Stimulated activated CD4-positive, alpha-beta T cell treated with anti-CD3 and anti-CD28 coated beads, Interleukin-12 subunit alpha, Interleukin-12 subunit beta, amount 100 ng/mL, for 24 hours (primary cell): ENCODE results near the gene NIM1K.
"Not testable (repeated sequence)": the region's sequence is repeated elsewhere in the genome, so short reads cannot be mapped to it uniquely, and the experiment has no call there.

ENCODE experiments used
- DNase-seq, 2 experiments: peaks; one replicate each; pipeline ENCODE4 v3.0.0-alpha.2; 2020; ENCODE audit warnings: low read depth in 2 of 2

The NIM1K gene

DNA sequence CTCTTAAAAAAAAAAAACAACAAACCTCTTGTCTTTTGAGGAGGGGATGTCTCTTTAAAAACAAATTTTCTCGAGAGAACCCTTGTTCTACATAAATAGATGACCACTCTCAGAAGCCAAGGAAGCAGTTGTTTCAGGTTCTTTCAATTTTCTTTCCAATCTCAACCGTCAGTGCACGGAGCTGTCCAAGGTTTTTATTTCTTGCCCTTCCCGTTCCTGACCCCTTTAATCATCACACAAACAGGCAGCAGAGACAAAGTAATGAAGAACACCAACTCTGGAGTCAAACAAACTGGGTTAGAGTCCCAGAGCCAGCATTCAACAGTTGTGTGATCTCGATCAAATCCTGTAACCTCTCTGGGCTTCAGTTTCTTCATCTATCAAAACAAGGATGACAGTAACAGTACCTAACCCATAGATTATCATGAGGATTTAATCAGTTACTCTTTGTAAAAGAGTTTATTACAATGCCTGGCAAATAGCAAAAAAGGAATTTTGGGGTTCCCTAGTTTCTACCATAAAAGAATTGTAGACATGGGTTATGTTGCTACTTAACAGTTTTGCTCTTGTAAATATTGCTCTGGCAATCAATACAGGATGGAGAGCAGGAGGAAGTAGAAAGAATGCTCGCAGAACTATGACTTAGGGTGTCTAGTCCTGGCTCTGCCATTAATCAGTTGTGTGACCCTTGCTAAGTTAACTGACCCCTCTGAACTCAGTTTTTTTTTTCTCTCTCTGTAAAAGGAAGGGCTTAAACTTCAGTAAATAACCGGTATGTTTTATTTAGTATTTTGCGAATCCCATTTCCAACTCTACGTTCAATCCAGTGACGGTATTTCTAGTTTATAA, 1.0 kb upstream of the NIM1K start:
- DNase-seq: no peak

DNA sequence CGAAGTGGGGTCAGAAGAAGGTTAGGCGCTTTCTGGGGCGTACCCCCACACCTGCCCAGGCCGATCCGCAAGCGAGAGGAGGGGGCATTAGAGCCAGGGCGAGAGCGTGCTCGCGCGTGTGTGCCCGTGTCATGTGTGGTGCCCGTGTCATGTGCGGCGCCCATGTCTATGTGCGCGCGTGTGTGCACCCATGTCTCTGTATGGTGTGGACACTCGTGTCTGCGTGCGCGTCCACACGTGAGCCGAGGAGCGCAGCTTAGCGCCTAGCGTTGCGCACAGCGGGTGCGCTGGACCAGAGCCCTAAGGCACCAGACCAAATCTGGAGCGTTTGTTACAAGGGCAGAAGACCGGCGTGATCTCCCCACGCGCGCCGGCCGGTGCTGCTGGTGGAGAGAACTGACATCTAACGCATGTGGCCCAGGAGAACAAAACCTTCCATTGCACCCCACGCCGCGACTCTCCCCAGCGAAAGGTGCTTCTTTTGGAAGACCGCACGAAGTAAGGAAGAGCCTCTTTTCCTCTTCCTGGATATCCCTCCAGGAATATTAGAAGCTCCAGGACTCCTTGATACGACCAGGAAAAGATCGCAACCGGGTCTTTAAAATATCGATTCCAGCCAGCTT, 644 bp downstream of the NIM1K start:
- peak; percentile 3 to 22 for DNase-seq

DNA sequence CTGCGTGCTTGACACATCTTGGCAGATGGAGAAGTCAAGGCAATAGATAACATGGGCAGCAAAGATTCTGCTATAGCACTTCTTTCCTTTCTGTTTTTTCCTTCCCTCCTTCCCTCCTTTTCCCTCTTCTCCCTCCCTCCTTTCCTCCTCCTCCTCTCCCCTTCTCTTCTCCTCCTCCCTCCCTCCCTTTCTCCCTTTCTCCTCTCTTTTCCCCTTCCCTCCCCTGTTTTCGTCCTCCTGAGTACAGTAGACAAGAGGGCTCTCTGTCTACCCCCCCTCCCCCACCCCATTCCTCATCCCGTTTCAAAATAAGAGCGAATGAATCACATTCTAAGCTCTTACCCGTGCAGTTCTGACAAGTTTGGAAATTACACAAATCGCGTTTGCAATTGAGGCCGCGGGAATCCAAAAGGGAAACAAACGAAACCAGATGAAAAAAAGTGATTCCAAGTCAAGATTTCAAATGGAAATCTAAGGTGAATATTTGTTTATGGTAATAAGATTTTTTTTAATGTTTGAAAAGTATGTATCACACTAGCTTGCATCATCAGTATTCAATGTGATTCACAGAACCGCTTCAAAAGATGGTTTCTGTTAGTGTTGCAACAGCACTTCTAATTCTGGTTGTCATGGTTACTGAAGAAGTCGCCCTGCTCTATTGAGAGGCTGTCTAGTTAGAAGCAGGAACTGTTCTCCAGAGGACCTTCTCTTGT, 1.3 kb downstream of the NIM1K start:
- DNase-seq: peak; percentile 5 to 31

DNA sequence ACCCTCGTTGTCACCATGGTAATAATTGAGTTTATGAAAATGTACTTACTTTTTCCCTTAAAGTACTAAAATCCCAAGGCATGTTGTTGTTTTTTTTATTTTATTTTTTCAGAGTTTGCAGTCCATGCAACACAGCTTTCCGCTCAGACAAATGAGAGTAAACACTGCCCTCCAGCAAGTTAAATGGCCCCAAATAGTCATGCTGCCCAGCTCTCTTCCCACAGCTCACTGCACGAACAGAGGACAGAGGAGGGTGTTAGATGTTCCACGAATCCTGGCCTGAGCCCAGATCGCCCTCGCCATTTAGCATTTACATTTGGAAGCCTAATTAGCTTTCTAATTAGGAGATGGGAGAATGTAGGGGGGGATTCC, 1.9 kb downstream of the NIM1K start:
- DNase-seq: no peak

DNA sequence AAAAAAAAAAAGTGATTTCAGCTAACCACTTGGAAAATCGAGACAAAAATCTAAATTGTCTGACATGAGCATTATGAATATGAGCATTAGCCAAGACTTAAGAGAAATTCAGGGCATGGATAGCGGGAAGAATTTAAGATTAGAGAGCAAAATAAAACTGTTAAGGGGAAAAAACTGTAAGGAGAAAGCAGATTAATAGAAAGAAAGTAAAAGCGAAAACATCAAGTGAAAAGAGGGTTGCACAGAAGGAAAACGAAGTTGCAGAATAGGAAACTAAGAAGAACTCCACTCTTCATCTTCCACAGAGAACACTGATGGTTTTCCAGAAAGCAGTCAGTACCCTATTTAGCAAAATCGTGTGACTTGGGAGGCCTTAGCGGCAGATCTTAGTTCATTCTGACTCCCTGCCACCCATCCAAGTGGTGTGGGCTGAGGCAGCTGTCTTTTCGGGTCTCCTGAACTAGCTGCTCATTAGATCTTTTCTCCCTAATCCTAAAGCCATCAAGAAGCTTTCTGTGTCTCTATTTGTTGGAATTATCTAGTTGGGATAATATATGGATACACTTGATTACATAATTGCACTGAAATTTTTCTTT, 3.7 kb downstream of the NIM1K start:
- DNase-seq: no peak

DNA sequence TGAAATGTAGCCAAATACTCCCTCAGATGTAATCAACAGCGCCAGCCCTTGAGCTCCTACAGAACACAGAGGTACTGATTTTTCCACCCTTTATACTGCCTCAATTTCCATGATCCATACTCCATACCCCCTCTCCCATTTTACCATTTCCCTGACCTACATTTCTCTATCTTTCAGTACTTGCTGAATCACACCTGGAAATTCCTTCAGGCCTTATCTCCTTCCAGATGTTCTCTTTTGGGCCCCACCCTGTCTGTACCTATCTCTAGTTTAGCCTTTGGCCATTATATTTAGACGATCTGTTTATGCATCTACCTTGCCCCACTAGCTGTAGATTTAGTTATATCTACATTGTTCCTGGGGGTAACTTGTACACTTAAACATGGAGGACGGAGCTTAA, 5.5 kb downstream of the NIM1K start:
- DNase-seq: no peak

DNA sequence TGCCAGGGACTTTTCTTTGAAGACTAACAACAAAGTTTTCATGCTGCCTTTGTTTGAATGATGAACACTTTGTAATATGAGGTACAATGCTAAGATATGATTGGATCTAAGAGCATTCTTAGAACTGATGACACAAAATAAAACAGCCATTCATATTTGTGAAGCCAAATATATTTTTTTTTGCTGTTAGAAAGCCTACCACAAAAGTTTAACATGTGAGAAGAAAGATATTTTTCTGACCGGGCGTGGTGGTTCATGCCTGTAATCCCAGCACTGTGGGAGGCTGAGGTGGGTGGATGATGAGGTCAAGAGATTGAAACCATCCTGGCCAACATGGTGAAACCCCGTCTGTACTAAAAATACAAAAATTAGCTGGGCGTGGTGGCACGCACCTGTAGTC, 9.4 kb downstream of the NIM1K start:
- not testable (repeated sequence) for DNase-seq

DNA sequence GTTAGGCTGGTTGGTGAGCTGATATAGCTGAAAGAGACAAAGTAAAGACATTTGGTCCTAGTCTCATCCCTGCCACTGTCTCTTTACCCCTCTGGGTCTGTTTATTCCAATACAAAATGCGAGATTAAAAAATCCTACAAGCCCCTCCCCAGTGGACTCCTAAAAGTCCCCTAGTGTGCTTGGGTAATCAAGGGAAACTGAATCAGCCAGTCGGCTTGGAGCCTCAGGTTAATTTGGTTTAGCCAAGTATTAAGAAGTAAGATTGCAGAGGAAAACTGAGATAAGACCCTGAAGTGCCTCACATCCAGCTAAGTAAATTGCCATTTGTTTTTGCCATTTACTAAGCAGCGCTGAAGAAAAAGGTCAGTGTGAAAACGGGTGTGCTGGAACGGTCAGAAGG, 10.4 kb downstream of the NIM1K start:
- DNase-seq: no peak

DNA sequence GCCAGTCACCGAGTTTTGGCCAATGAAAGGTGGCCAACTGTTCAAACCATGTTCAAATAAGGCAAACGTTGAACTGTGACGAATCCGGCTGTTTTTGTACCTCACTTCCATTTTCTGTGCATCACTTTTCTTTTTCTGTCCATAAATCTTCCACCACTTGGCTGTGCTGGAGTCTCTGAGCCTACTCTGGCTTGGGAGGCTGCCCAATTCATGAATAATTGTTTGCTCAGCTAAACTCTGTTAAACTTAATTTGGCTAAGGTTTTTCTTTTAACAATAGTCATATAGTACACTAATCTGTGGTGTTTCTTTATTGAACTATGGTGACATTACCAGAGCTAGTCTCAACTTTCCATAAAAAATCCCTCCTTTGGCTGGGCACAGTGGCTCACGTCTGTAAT, 11.3 kb downstream of the NIM1K start:
- no peak for DNase-seq

DNA sequence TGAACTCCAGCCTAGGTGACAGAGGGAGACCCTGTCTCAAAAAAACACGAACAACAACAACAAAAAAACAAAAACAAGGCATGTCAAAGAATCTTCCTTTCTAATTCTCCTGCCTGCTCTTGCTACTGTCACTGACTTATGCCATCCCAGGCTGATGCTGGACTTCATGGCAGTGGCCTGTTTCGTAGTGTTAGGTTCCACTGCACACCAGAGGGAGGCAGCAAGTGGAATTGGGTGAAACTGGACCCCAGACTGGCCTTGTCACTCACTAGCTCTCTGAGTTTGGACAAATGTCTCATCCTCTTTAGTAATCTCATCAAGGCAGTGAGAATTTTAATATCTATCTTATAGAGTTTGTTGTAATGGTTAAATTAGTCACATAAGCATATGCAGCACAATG, 12.9 kb downstream of the NIM1K start:
- no peak for DNase-seq

DNA sequence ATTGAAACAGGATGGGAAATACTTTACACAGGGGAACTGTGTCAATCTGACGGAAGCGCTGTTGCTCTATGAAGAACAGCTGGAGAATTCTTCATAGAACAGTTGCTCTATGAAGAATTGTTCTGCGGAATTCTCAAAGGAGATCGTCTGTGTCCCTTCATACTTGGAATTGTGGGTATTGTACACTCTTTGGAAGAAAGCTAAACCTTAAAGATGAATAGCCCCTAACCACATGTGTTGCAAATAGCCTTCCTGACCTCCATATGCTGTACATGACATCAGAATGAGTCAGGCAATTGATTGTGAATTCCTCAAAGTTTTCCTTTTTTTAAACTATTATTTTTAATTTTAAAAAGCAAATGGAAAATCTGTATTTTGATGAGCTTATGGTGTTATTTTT, 15.6 kb downstream of the NIM1K start:
- no peak for DNase-seq

DNA sequence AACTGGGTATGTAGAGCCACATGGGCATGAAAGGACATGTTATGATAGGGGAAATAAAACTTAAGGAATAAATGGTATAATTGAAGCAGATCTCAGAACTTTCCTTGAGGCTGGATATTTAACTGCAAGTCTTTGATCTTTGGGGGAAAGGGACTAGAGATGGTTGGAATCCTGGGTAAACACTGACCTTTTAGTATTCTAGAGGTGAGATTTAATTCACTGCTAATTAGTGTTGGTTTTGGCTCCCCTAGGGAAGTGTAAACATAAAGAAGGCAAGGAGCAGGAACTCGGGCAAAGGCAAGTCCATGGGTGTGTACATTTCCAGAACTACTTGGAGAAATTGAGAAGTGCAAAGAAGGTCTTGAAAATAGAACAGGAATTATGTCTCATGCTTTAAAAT, 16.6 kb downstream of the NIM1K start:
- no peak for DNase-seq

DNA sequence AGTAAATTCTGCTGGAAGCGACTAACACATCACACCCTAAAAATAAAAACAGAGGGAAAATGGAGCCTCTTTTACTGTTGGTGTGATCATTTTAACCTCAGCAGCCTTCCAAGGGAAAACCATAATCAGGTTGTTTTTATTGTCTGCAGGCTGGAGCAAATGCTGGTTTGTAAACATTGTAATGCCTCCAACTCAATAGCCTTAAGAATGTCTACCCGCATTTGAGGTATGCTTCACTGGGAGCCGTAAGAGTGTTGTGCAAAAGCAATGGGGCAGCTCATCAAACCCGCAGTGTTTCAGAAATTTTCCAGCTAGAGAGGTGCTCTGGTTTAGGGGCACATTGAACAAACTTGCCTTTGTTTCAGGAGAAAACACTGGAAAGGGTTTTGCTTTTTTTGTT, 17.0 kb downstream of the NIM1K start:
- no peak for DNase-seq

DNA sequence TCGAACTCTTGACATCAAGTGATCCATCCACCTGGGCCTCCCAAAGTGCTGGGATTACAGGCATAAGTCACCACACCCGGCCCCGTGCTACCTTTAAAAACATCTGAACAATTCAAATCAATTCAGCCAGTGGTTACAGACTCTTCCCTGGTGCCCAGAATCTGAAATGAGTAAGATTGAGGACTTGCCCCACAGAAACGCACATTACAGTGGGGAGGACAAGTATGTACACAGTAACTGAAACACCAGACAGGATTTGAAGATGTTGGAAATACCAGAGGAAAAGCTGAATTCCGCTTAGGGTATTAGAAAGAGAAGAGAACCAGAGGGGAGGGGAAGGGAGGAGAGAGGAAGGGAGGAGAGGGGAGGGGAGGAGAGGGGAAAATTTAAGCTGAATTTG, 17.8 kb downstream of the NIM1K start:
- no peak for DNase-seq

DNA sequence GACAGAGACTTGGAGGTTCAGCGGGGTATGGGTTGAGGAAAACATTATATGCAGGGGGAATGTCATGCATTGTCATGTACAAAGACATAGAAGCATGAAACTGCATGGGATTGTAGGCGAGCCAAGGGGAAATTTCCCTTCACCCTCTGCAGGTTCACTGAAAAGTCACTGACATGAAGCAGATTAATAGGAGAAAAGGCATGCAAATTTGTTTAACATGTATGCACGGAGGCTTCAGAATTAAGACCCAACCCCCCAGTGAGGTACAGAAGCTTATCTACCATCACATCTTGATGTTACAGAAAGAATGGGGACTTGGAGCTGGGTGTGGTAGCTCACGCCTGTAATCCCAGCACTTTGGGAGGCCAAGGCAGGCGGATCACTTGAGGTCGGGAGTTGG, 18.5 kb downstream of the NIM1K start:
- DNase-seq: no peak

DNA sequence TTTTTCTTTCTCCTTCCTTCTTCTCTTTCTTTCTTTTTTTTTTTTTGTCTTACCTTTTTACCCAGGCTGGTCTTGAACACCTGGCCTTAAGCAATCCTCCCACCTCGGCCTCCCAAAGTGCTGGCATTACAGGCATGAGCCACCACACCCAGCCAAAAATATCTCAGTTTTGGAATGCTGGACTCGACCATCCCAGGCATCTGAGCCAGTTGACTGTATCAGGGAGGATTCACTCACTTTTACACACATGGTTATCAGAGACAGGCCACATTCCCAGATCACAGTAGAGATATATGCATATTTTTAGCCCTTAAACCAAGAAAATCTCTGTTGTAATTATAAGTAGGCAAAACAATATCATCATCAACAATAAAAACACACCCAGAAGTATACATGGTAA, 21.9 kb downstream of the NIM1K start:
- DNase-seq: no peak

DNA sequence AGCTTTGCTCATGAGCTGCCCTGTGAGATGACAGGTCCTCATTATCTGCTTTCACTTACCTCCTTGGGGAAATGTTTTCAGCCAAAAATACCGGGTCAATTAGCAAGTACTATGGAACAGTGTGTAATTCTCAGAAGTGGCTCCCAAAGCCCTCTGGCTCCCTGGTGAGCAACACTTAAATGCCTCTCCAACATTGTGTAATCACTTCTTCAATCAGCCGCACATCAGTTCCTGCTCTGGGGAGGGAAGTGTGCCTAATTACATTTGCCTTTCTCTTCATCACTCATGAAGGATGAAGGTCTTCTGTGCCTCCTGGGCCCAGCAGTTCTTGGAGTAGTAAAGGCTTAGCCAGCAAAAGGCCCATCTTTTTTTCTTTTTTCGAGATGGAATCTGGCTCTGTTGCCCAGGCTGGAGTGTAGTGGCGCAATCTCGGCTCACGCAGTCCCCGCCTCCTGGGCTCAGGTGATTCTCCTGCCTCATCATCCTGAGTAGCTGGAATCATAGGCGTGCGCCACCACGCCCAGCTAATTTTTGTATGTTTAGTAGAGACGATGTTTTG, 23.1 kb downstream of the NIM1K start:
- no peak for DNase-seq

DNA sequence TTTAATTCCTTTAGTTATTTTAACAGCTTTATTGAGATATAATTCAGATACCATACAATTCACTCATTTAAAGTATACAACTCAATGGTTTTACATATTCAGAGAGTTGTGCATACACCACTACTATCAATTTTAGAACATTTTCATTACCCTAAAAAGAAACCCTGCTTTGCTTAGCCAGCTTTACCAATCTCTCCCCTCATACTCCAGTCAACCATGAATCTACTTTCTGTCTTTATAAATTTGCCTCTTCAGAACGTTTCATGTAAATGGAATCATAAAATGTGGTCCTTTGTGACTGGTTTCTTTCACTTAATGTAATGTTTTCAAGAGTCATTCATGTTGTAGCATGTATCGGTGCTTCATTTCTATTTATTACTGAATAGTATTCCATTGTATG, 24.9 kb downstream of the NIM1K start:
- no peak for DNase-seq

DNA sequence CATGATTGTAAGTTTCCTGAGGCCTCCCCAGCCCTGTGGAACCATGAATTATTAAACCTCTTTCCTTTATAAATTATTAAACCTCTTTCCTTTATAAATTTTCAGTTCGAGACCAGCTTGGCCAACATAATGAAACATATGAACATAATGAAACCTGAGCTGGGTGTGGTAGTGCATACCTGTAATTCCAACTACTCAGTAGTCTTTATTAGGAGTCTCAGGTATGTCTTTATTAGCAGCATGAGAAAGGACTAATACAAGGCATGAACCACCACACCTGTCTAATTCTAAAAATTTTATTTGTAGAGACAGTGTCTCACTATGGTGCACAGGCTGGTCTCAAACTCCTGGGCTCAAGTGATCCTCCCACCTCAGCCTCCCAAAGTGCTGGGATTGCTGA, 27.1 kb downstream of the NIM1K start:
- DNase-seq: no peak

DNA sequence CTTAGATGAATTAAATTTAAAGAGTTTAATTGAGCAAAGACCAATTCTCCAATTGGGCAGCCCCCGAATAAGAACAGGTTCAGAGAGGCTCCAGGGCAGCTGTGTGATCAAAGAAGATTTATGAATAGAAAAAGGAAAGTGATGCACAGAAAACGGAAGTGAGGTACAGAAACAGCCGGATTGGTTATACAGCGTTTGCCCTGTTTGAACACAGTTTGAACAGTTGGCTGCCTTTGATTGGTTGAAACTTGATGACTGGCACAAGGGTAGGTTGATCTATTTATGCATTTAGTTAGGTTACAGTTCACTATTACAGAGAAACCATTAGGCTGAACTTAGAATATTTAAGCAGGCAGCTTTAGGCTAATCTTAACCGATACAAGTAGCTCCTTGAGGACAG, 29.5 kb downstream of the NIM1K start:
- DNase-seq: no peak

DNA sequence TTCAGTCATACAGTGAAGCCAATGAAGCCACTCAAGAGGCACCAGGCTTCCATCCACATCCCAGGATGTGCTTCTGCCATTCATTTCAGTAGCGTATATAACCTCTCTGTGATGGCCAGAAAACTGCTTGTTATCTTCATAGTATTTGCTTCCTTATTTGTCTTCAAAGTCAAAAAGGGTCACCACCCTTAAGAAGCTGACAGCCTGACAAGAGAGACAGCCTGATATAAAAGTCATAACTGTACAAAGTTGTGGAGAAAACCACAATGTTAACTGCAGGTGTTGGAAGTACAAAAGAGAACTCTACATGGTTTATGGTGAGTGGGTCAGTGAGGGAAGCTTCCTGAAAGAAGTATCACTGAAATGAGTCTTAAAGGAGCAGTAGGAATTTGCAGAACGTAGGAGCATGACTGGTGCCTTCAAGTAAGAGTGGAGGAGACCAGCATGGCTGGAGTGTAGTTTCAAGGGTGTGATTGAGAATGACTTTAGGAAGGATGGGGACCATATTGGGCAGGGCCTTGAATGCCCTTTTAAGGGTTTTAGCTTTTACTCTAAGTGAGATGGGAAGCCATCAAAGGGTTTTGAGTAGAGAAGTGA, 33.7 kb downstream of the NIM1K start:
- DNase-seq: no peak

DNA sequence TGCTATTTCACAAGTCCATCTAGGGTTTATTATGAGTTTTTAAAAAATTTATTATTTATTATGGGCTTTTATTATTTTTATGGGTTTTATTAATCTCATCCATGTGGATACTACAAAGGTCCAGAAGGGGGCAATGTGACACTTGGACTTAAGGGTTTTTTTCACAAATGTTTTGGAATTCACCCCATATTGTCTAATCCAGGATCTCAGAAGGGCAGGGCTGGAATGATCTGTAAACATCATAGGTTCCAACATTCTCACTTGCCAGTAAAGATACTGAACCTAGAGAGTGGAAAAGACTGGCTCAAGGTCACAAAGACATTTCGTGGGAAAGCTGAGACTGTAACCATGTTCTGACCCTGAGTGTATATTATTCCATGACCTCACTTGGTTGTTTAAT, 35.6 kb downstream of the NIM1K start:
- no peak for DNase-seq
